HG03457 (cell line): ENCODE results near the gene VSX1.

Experiments
- ATAC-seq: cut with Tn5 transposase; IDR thresholded peaks from one replicate; pipeline ENCODE4 v1.9.1; 2021; ENCODE audit warnings: moderate number of reproducible peaks; ENCODE audit not compliant: unreplicated experiment

Gene VSX1

DNA sequence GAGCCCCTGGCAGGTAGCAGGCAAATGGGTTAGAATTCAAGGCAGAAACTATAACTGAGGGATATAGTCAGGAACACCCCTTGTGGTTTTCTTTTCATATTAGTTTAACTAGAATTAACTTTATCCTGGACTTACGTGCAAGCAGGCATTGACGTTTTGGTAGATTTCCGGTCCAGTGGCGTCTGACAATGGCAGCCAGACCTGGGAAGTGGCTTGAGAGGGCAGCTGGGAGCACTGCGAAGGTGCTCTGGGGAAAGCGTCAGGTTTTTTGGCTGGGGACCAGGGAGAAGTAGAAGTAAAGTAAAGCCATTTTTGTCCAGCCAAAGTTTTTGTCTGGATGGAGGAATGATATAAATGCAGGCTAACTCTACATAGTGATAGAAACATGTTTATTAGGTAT lies 15.6 kb downstream of the VSX1 start:
- ATAC-seq = no peak

DNA sequence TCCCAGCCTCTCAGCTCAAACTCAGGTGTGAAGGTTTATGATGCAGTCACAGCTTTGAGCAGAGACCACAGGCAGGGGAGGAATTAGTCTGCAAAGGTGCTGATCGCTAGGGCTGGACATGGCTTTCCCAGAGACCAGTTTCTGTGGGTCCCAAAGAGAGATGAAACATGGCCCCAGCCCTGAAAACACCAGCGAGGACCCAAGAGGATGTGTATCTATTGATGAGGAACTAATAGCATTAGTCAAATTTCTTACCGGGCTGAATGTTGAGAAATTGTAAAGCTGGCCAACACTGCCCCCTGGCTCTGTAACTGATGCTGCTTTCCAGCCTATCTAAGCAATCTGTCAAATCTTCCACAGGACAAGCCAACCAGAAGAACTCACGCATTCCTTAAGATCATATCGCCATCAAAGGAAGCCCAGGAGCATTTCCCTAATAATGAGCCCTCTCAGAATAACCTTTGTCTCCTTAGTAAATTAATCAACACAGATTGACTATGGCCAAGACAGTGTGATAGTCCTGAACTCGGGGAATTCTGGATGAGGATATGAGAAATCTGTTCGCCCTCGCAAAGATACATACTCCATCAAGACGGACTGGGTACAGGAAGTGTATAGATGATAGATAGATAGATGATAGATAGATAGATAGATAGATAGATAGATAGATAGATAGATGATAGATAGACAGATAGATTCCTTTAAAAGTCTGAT lies 16.2 kb downstream of the VSX1 start:
- no peak for ATAC-seq

DNA sequence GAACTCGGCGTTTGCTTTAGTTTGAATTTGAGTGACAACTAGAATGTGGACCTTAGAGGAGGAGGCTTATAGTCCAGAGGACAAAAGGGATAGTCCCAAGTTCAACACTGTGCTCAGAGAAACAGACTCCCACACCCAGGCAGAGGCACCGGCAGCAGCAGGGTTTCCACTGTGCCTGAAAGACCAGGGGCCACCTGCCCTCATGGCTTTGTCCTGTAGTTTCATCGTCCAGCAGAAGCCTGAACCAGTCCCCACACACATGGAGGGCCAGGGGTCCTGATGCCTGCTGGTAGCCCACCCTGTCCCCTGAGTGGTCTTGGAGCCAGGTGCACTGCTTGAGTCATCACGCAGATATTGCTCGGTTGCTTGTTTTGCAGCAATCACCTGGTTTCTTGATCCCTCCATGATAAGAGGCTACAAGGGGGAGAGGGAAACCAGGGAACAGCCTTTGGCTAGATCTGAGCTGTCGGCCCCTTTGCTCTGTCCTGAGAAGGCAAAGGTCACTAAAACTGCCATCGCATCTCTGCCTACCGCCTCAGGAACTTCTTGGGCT lies 16.8 kb downstream of the VSX1 start:
- no peak for ATAC-seq

GRCh38 chr20:25064561-25065071 lies 17.3 kb downstream of the VSX1 start:
- no peak for ATAC-seq

GRCh38 chr20:25063981-25064380 lies 18.0 kb downstream of the VSX1 start:
- ATAC-seq = no peak

- ATAC-seq = no peak
These were observed 18.4 kb downstream of the VSX1 start for GRCh38 chr20:25063546-25063945.

DNA sequence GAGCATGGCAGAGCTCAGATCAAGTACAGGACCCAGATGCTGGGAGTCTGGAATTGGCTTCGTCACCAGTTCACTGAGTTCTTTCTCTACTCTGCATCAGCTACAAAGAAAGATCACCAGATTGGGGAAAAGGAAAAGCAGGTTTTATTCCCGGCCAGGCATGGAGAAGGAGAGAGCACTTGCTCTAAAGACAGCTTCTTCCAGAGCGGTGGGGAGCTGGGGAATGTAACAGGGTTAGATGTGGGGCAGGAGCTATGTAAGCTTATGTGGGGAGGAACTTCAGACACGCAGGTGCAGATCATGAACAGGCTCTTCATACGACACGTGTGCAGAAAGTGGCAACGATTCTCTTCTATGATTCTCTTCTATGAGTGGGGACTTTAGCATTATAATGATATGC lies 19.1 kb downstream of the VSX1 start:
- ATAC-seq = no peak

- no peak for ATAC-seq
These were observed 20.0 kb downstream of the VSX1 start for GRCh38 chr20:25061821-25062530.

GRCh38 chr20:25061103-25061799 lies 20.7 kb downstream of the VSX1 start:
- no peak for ATAC-seq

DNA sequence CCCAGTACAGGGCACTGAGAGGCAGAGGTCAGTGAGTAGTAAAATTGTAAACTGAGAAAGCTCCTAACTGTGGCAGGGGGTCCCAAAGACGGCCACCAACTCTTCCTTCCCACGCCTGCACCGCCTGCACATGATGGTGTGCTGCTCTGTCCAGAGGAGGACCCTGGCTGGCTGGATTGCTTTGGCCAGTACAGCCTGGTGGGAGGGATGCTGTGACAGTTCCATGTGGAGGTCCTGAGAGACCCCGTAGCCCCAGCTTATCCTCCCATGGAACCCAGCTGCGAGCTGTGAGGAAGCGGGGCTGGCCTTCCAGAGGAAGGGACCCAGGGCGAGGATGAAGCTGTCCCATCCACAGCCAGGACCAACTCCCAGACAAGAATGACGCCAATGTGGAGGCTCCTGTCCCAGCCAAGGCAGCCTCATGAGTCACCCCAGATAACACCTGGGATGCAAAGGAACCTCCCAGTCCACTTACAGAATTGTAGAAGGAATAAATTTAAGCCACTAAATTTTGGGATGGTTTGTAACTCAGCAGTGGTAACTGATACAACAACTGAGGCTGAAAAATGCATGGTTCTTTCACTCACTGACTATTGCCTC lies 22.0 kb downstream of the VSX1 start:
- ATAC-seq = no peak

DNA sequence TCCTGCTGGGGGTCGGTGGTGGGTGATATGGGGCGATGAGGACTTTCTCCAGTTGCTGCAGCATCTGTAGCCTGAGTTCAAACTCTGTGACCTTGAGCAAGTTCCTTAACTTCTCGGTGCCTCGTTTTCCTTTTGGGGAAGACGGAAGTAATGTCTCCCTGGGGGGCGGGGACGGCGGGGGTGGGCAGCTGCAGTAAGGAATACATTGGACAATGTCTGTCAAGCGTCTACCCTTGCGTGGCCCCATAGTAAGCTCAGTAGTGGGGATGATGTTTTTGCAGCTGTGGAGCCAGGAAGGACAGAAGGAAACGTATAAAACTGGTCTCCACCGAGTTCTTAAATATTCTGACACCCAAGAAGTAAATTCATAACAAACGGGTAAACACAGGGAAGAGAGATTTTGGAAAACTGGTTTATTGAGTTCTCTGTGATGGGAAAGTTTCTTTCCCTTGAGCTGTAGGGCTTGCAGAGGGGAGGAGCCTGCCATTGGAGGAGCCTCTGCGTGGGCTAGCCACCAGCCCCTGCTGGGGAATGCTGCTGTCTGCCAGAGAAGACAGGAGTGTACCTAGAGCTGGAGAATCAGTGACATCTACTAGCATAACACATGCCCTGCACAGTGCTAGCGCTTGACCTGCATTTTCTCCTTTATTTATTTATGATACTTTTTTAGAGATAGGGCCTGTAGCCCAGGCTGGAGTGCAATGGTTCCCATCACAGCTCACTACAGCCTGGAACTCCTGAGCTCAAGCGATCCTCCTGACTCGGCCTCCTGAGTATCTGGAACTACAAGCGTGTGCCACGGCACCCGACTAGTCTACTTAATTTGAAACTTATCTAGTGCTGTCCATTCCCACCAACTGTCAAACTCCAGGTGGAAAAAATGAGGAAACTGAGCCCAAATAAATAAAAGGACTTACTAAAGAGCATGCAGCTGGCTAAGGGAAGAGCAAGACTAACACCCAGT lies 22.8 kb downstream of the VSX1 start:
- ATAC-seq = no peak

- ATAC-seq = peak; percentile 49
These were observed 23.7 kb downstream of the VSX1 start, which contains the start of gene ACSS1 for GRCh38 chr20:25058051-25058846. ACSS1 (minus strand) TSS chr20:25058139; CDS start chr20:25058102, 37 bp downstream.

GRCh38 chr20:25057234-25058050 lies 24.5 kb downstream of the VSX1 start:
- ATAC-seq = peak; percentile 27

- ATAC-seq = peak; percentile 17
These were observed 25.2 kb downstream of the VSX1 start for GRCh38 chr20:25056690-25057233.

GRCh38 chr20:25055711-25056495 lies 26.0 kb downstream of the VSX1 start:
- no peak for ATAC-seq

DNA sequence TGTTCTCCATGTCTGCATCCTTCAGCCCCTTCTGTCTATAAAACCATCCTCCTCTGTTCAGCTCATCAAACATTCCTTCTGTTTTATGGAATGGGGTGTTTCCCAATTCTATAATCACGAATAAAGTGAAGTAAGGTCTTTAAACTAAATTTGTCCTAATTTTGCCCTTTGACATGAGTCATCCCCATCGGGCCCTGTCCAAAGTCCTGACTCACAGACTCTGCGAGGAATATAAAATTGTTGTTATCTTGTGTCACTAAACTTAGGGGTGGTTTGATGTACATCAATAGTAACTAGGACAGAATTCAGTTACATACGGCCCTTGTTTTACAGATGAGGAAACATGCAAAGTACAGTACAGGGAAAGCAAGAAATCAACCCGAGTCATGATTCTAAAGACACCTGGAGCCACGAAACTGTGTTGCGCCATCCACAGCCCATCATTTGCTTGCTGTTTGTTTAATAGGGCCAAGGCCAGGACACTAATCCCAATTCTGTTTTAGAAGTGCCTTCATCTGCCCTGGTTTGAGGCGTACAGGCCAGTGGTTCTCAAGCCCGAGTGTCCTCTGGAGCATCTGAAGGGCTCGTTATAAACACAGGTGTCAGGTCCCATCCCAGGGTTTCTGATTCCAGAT lies 26.8 kb downstream of the VSX1 start:
- no peak for ATAC-seq
